Keratinocyte (primary cell): ENCODE measurements around the gene STK32B. TPM values are rescaled to one million over a fixed set of nuclear protein-coding genes. Genes with fewer than 3 reads are reported as not detected.

ENCODE experiments used
- DNase-seq: peaks from one replicate; pipeline ENCODE4 v3.0.0-alpha.2; 2011; ENCODE audit warnings: low read depth, missing footprints, low spot score
- FAIRE-seq: peaks from 2 replicates; lab custom pipeline; 2011; peaks lifted over from hg19 to GRCh38; lab: Jason Lieb, UNC
- H2AFZ ChIP-seq: 2 replicates; pipeline ENCODE4 v1.6.0; 2012; ENCODE audit warnings: low read length, control low read depth, inconsistent platforms; ENCODE audit not compliant: control insufficient read depth
- H3K27ac ChIP-seq: 2 replicates; pipeline ENCODE4 v1.5.1; 2011; ENCODE audit warnings: low read length; ENCODE audit not compliant: control insufficient read depth, insufficient read depth
- H3K27me3 ChIP-seq: 3 replicates; pipeline ENCODE4 v1.6.0; 2011; ENCODE audit warnings: low read length; ENCODE audit not compliant: control insufficient read depth, insufficient read depth; ENCODE audit errors: extremely low read depth
- H3K36me3 ChIP-seq, 2 experiments: 2 replicates in 1 of 2; 3 replicates in 1 of 2; pipeline ENCODE4 v1.5.1; 2011; ENCODE audit warnings: low read length in 2 of 2, mild to moderate bottlenecking in 1 of 2; ENCODE audit not compliant: control insufficient read depth in 2 of 2, insufficient read depth in 2 of 2; ENCODE audit errors: extremely low read depth in 1 of 2
- H3K4me1 ChIP-seq: 3 replicates; pipeline ENCODE4 v1.5.1; 2011; ENCODE audit warnings: low read length; ENCODE audit not compliant: control insufficient read depth, insufficient read depth; ENCODE audit errors: extremely low read depth
- H3K4me2 ChIP-seq: 3 replicates; pipeline ENCODE4 v1.6.0; 2011; ENCODE audit warnings: low read depth, low read length; ENCODE audit not compliant: control insufficient read depth, insufficient read depth; ENCODE audit errors: extremely low read depth
- H3K4me3 ChIP-seq, 3 experiments: fragments of 200-600 bp in 1 of 3; sonication (generic) in 1 of 3; 2 replicates in 2 of 3; 3 replicates in 1 of 3; pipeline ENCODE4 v1.5.1; 2011 to 2016; ENCODE audit warnings: low read length in 3 of 3, mild to moderate bottlenecking in 3 of 3, control low read depth in 2 of 3, inconsistent platforms in 1 of 3, low read depth in 1 of 3, mixed read lengths in 1 of 3, mixed run types in 1 of 3, moderate library complexity in 1 of 3; ENCODE audit not compliant: control insufficient read depth in 2 of 3, insufficient read depth in 2 of 3; ENCODE audit errors: extremely low read depth in 1 of 3
- H3K79me2 ChIP-seq: 2 replicates; pipeline ENCODE4 v1.6.0; 2012; ENCODE audit warnings: low read length; ENCODE audit not compliant: control insufficient read depth, insufficient read depth
- H3K9ac ChIP-seq: 3 replicates; pipeline ENCODE4 v1.6.0; 2011; ENCODE audit warnings: low read length; ENCODE audit not compliant: control insufficient read depth, insufficient read depth; ENCODE audit errors: extremely low read depth
- H3K9me1 ChIP-seq: 3 replicates; pipeline ENCODE4 v1.6.0; 2011; ENCODE audit warnings: low read length; ENCODE audit not compliant: control insufficient read depth, insufficient read depth; ENCODE audit errors: extremely low read depth
- H3K9me3 ChIP-seq: 2 replicates; pipeline ENCODE4 v1.5.1; 2012; ENCODE audit warnings: low read depth, low read length; ENCODE audit not compliant: control insufficient read depth
- H4K20me1 ChIP-seq: 3 replicates; pipeline ENCODE4 v1.6.0; 2011; ENCODE audit warnings: low read length; ENCODE audit not compliant: control insufficient read depth, insufficient read depth; ENCODE audit errors: extremely low read depth
- CTCF ChIP-seq, 3 experiments: IDR thresholded peaks in 1 of 3; conservative IDR thresholded peaks in 1 of 3; optimal IDR thresholded peaks in 1 of 3; 2 replicates in 2 of 3; 3 replicates in 1 of 3; pipeline versions ENCODE3 to v1.5.1; 2011; ENCODE audit warnings: low read length in 3 of 3, mild to moderate bottlenecking in 3 of 3, moderate library complexity in 2 of 3, control low read depth in 1 of 3, inconsistent platforms in 1 of 3; ENCODE audit not compliant: insufficient read depth in 2 of 3; ENCODE audit errors: extremely low read depth in 1 of 3
- EZH2 ChIP-seq: IDR thresholded peaks from one replicate; pipeline ENCODE4 v1.6.1; 2012; ENCODE audit warnings: inconsistent platforms, mild to moderate bottlenecking, low read length, moderate library complexity
- dilution Hi-C: fragments of 300-500 bp; cut with MboI; formaldehyde crosslinking; loops from one replicate; pipeline ENCODE4 v1.7.0; 2020; ENCODE audit warnings: low sequenced_read_pairs; ENCODE audit not compliant: extremely low pct_ligation_motif_present
- polyA plus RNA-seq, 5 experiments: library from polyadenylated mRNA; depleted of rRNA in 3 of 5; stranded (reverse) in 3 of 5; stranded (forward) in 1 of 5; unstranded in 1 of 5; fragments of >200 nt; gene quantifications; 1 replicate in 1 of 5; 2 replicates in 3 of 5; 3 replicates in 1 of 5; pipeline versions ENCODE4 v1.2.1 to v1.2.3, GENCODE V29; 2011 to 2012; ENCODE audit warnings: missing spikeins in 2 of 5, low read depth in 1 of 5, low replicate concordance in 1 of 5

Gene STK32B
- polyA plus RNA-seq, 1 donor (not counting 4 experiments of a cell fraction or from before 2014, with no cell fraction given) = 3.4 TPM

GRCh38 chr4:5010984-5011383, 40.3 kb upstream of the STK32B start:
- Histone ChIP-seq H3K9me1 (no peaks in the 10 kb centered on the region), H3K27ac (no peak overlapping the region), H3K4me3 (no peak overlapping the region), H3K79me2 (no peaks in the 10 kb centered on the region), H3K4me2 (no peak overlapping the region), H4K20me1 (no peaks in the 10 kb centered on the region), H3K36me3 (no peaks in the 10 kb centered on the region), H3K9me3 (no peaks in the 10 kb centered on the region), H3K27me3 (peaks cover 17% of the 10 kb centered on the region), H3K9ac (no peak overlapping the region), H2AFZ (no peak overlapping the region), H3K4me1 (no peaks in the 10 kb centered on the region)
- TF ChIP-seq CTCF (optimal IDR thresholded peaks at IDR 0.05 in 1 of 3, IDR thresholded peaks at IDR 0.05 in 1 of 3, conservative IDR thresholded peaks at IDR 0.05 in 1 of 3; ENCODE audit: extremely low read depth in 1 of 3, insufficient read depth in 2 of 3, low read length in 3 of 3) (no peak), EZH2 (no peak)
- no peak for DNase-seq
- dilution Hi-C loops = no loop called here
- FAIRE-seq = no peak

GRCh38 chr4:5012244-5012898, 38.9 kb upstream of the STK32B start:
- H2AFZ ChIP-seq = no peak overlapping the region
- H3K79me2 ChIP-seq = no peaks in the 10 kb centered on the region
- no peaks in the 10 kb centered on the region for H4K20me1 ChIP-seq
- no peak overlapping the region for H3K27ac ChIP-seq
- FAIRE-seq (no peak), DNase-seq (no peak)
- TF ChIP-seq CTCF (optimal IDR thresholded peaks at IDR 0.05 in 1 of 3, IDR thresholded peaks at IDR 0.05 in 1 of 3, conservative IDR thresholded peaks at IDR 0.05 in 1 of 3; ENCODE audit: extremely low read depth in 1 of 3, insufficient read depth in 2 of 3, low read length in 3 of 3) (no peak), EZH2 (no peak)
- H3K4me1 ChIP-seq = no peaks in the 10 kb centered on the region
- no peak overlapping the region for H3K4me3 ChIP-seq
- H3K4me2 ChIP-seq = no peak overlapping the region
- H3K36me3 ChIP-seq = no peaks in the 10 kb centered on the region
- H3K9me1 ChIP-seq = no peaks in the 10 kb centered on the region
- H3K9ac ChIP-seq = no peak overlapping the region
- H3K9me3 ChIP-seq = no peaks in the 10 kb centered on the region
- peaks cover 21% of the 10 kb centered on the region for H3K27me3 ChIP-seq
- dilution Hi-C loops = no loop called here
